Panc1 (cell line): Measurements from ENCODE around the gene CMTM4. TPM values are rescaled to one million over a fixed set of nuclear protein-coding genes. Genes with fewer than 3 reads are reported as not detected.

ENCODE experiments used
- ATAC-seq: fragments of 200-7000 bp; cut with Tn5 transposase; 2 replicates; pipeline ENCODE4 v1.9.1; 2020; ENCODE audit warnings: mild to moderate bottlenecking, moderate library complexity
- BruUV-seq: library from RNA; stranded (reverse); fragments of 400-500 nt; replicated peaks from 2 replicates; lab custom pipeline; 2021; lab: Mats Ljungman, UMichigan
- CTCF ChIA-PET: fragments of 300-600 bp; sonication (Branson Sonifier 250); formaldehyde crosslinking; loops from one replicate; lab custom pipeline; 2022; ENCODE audit warnings: antibody characterized with exemption; lab: Charles Lee
- POLR2A ChIA-PET: fragments of 300-600 bp; sonication (Branson Sonifier 250); formaldehyde crosslinking; loops from one replicate; lab custom pipeline; 2022; ENCODE audit warnings: antibody characterized with exemption; lab: Charles Lee
- DNase-seq: peaks from one replicate; pipeline ENCODE4 v3.0.0-alpha.2; 2010; ENCODE audit warnings: low read depth, low spot score
- H3K27ac ChIP-seq: 2 replicates; pipeline ENCODE4 v1.5.1; 2011; ENCODE audit warnings: mild to moderate bottlenecking, low read length, inconsistent platforms
- H3K27me3 ChIP-seq: fragments of 200-500 bp; sonication (Bioruptor generic); 2 replicates; pipeline ENCODE4 v1.6.0; 2014; ENCODE audit warnings: low read length, inconsistent platforms; ENCODE audit not compliant: control insufficient read depth, insufficient read depth
- H3K36me3 ChIP-seq: fragments of 200-500 bp; sonication (Bioruptor generic); 2 replicates; pipeline ENCODE4 v1.5.1; 2014; ENCODE audit warnings: inconsistent platforms, mild to moderate bottlenecking, low read length, moderate library complexity; ENCODE audit not compliant: control insufficient read depth, insufficient read depth
- H3K4me1 ChIP-seq: 2 replicates; pipeline ENCODE4 v1.5.1; 2011; ENCODE audit warnings: inconsistent platforms, mild to moderate bottlenecking, low read length, moderate library complexity; ENCODE audit not compliant: control insufficient read depth, insufficient read depth
- H3K4me3 ChIP-seq, 2 experiments: 2 replicates each; pipeline ENCODE4 v1.5.1; 2011 to 2012; ENCODE audit warnings: low read depth in 2 of 2, low read length in 2 of 2, mild to moderate bottlenecking in 2 of 2, inconsistent platforms in 1 of 2, moderate library complexity in 1 of 2
- H3K9me3 ChIP-seq: fragments of 200-500 bp; sonication (Bioruptor generic); 2 replicates; pipeline ENCODE4 v1.5.1; 2014; ENCODE audit warnings: low read depth, mild to moderate bottlenecking, inconsistent platforms, low read length, moderate library complexity; ENCODE audit not compliant: control insufficient read depth, insufficient read depth
- POLR2AphosphoS5 ChIP-seq: IDR thresholded peaks from 2 replicates; pipeline ENCODE4 v1.6.1; 2012; ENCODE audit warnings: mild to moderate bottlenecking, low read depth, low read length, moderate library complexity
- SIN3A ChIP-seq: IDR thresholded peaks from 2 replicates; pipeline ENCODE4 v1.6.1; 2012; ENCODE audit warnings: low read depth, mild to moderate bottlenecking, low read length, moderate library complexity, borderline replicate concordance; ENCODE audit not compliant: insufficient read depth
- TCF7L2 ChIP-seq: IDR thresholded peaks from 2 replicates; pipeline ENCODE4 v1.6.1; 2011; ENCODE audit warnings: mild to moderate bottlenecking, low read depth, low read length, inconsistent platforms
- in situ Hi-C: cut with HindIII; loops from 2 replicates; pipeline ENCODE4 v1.10.0; 2016; ENCODE audit warnings: low sequenced_read_pairs, low pct_unique_long_range_greater_than_20kb
- intact Hi-C: fragments of 100-400 bp; cut with micrococcal nuclease; formaldehyde crosslinking; loops from one replicate; pipeline ENCODE4 v1.10.0; 2022; ENCODE audit not compliant: unreplicated experiment
- total RNA-seq: library from RNA; stranded (reverse); gene quantifications from one replicate; pipeline ENCODE4 v1.2.1, GENCODE V29; 2021; ENCODE audit not compliant: unreplicated experiment
- TF ChIP-seq, protein P1 (sequence below), 2 experiments: IDR thresholded peaks; 2 replicates each; pipeline ENCODE4 v1.6.1; 2011 to 2012; ENCODE audit warnings: low read depth in 2 of 2, control low read depth in 1 of 2, low read length in 1 of 2, mild to moderate bottlenecking in 1 of 2, moderate library complexity in 1 of 2; ENCODE audit not compliant: insufficient read depth in 1 of 2
- TF ChIP-seq, protein P2 (sequence below): fragments of 450-650 bp; IDR thresholded peaks from 2 replicates; pipeline ENCODE4 v1.5.1; 2017; ENCODE audit warnings: mild to moderate bottlenecking

The CMTM4 gene
- total RNA-seq, 1 experiment from 2014 or later: 51.9 TPM

DNA sequence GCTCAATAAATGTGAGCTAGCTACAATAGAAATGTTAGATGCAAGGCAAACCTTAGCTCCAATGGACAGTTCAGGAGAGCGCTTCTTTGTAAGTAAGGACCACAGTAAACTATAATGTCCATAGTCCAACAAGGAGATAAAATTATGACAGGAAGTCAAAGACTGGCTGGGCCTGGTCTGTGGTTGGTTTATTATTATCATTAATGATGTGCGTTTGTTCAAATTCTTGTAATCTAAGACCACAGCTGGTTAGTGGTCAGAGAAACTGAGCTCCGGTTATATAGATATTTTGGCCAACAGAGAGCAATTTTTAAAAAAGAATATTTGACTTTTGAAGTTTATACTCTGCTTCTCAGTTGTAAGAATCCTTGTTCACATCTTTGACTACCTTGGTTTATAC, 122.0 kb downstream of the CMTM4 start:
- in situ Hi-C loops (no loop called here), intact Hi-C loops (no loop called here)
- ATAC-seq: no peak
- ChIA-PET CTCF (no interaction called here), POLR2A (no interaction called here)
- no TSS peak for BruUV-seq
- no peak overlapping the region for H3K27ac ChIP-seq
- H3K4me1 ChIP-seq: no peaks in the 10 kb centered on the region; the same call in 1 of the 2 replicates
- no peaks in the 10 kb centered on the region for H3K9me3 ChIP-seq
- no peaks in the 10 kb centered on the region for H3K36me3 ChIP-seq
- H3K4me3 ChIP-seq: no peak overlapping the region
- H3K27me3 ChIP-seq: no peaks in the 10 kb centered on the region
- no peak for TF ChIP-seq TCF7L2
- no peak for DNase-seq

DNA sequence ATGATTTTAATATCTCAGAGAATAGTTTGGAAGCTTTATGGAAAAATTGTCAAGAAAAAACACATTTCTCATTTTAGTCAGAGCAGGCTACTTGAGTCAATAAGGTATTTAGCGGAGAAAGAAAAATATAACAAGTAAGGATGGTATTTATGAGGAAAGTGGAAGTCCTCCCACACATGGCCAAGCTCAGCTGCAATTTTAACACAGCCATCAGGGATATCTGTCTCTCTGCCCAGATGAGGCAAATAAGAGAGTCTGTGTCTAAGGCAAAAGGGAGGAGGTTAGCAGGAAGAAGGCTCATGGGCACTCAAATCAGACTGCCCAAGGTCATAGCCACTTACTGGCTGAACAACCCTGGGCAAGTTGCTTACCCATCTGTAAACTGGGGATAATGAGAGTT, 122.5 kb downstream of the CMTM4 start:
- ChIA-PET POLR2A (no interaction called here), CTCF (no interaction called here)
- H3K27ac ChIP-seq: no peak overlapping the region
- H3K36me3 ChIP-seq: no peaks in the 10 kb centered on the region
- H3K4me3 ChIP-seq: no peak overlapping the region
- no peaks in the 10 kb centered on the region; the same call in 1 of the 2 replicates for H3K4me1 ChIP-seq
- ATAC-seq (no peak), DNase-seq (no peak)
- in situ Hi-C loops (no loop called here), intact Hi-C loops (no loop called here)
- TF ChIP-seq, protein P1, sequence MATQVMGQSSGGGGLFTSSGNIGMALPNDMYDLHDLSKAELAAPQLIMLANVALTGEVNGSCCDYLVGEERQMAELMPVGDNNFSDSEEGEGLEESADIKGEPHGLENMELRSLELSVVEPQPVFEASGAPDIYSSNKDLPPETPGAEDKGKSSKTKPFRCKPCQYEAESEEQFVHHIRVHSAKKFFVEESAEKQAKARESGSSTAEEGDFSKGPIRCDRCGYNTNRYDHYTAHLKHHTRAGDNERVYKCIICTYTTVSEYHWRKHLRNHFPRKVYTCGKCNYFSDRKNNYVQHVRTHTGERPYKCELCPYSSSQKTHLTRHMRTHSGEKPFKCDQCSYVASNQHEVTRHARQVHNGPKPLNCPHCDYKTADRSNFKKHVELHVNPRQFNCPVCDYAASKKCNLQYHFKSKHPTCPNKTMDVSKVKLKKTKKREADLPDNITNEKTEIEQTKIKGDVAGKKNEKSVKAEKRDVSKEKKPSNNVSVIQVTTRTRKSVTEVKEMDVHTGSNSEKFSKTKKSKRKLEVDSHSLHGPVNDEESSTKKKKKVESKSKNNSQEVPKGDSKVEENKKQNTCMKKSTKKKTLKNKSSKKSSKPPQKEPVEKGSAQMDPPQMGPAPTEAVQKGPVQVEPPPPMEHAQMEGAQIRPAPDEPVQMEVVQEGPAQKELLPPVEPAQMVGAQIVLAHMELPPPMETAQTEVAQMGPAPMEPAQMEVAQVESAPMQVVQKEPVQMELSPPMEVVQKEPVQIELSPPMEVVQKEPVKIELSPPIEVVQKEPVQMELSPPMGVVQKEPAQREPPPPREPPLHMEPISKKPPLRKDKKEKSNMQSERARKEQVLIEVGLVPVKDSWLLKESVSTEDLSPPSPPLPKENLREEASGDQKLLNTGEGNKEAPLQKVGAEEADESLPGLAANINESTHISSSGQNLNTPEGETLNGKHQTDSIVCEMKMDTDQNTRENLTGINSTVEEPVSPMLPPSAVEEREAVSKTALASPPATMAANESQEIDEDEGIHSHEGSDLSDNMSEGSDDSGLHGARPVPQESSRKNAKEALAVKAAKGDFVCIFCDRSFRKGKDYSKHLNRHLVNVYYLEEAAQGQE (IDR thresholded peaks at IDR 0.05; ENCODE audit: insufficient read depth in 1 of 2, low read depth in 2 of 2, low read length in 1 of 2): no peak
- TF ChIP-seq SIN3A: no peak
- TF ChIP-seq TCF7L2: no peak
- no peak for TF ChIP-seq POLR2AphosphoS5
- TF ChIP-seq, protein P2, sequence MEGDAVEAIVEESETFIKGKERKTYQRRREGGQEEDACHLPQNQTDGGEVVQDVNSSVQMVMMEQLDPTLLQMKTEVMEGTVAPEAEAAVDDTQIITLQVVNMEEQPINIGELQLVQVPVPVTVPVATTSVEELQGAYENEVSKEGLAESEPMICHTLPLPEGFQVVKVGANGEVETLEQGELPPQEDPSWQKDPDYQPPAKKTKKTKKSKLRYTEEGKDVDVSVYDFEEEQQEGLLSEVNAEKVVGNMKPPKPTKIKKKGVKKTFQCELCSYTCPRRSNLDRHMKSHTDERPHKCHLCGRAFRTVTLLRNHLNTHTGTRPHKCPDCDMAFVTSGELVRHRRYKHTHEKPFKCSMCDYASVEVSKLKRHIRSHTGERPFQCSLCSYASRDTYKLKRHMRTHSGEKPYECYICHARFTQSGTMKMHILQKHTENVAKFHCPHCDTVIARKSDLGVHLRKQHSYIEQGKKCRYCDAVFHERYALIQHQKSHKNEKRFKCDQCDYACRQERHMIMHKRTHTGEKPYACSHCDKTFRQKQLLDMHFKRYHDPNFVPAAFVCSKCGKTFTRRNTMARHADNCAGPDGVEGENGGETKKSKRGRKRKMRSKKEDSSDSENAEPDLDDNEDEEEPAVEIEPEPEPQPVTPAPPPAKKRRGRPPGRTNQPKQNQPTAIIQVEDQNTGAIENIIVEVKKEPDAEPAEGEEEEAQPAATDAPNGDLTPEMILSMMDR: no peak
- H3K9me3 ChIP-seq: no peaks in the 10 kb centered on the region
- H3K27me3 ChIP-seq: no peaks in the 10 kb centered on the region
- BruUV-seq: no TSS peak

DNA sequence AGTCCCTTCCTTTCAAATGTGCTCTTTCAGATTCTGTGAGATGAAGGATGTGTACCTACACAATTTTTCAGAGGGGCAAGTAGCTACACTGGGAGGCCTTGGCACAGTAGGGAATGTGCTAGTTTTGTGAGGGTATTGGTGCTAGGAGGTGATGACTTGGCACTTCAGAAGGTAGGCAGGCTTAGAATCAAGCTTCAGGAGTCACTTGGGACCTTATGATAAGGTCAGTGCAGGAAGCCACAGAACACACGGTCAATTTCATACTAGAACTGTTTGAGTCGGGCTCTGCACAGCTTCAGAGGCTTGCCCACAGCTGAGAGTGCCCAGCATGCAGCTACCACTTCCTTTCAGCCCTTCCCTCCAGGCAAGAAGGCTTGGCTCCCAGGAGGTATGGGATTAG, 124.2 kb downstream of the CMTM4 start:
- ATAC-seq: 0 out of 2 replicates have a peak, but pooled peaks have one; percentile 19
- ChIA-PET POLR2A (no interaction called here), CTCF (interaction anchor here (0.6 kb wide), 1 partner anchor 36 kb away, joined by 3 read pairs; no protein-coding TSS in a partner anchor)
- Histone ChIP-seq H3K27me3 (no peaks in the 10 kb centered on the region), H3K9me3 (no peaks in the 10 kb centered on the region), H3K4me3 (no peak overlapping the region), H3K36me3 (no peaks in the 10 kb centered on the region), H3K4me1 (no peaks in the 10 kb centered on the region; the same call in 1 of the 2 replicates), H3K27ac (no peak overlapping the region)
- BruUV-seq: no TSS peak
- TF ChIP-seq TCF7L2 (no peak), SIN3A (no peak), POLR2AphosphoS5 (no peak)
- TF ChIP-seq, protein P2: no peak
- TF ChIP-seq, protein P1 (IDR thresholded peaks at IDR 0.05; ENCODE audit: insufficient read depth in 1 of 2, low read depth in 2 of 2, low read length in 1 of 2): no peak
- intact Hi-C loops (no loop called here), in situ Hi-C loops (no loop called here)
- no peak for DNase-seq
